Osteocyte (in vitro differentiated cells): ENCODE measurements around the gene KRTAP22-2. TPM values are rescaled to one million over a fixed set of nuclear protein-coding genes. Genes with fewer than 3 reads are reported as not detected.

Experiments
- DNase-seq: peaks from one replicate; pipeline ENCODE4 v3.0.0; 2021; ENCODE audit warnings: mixed read lengths; ENCODE audit not compliant: unreplicated experiment; ENCODE audit errors: extremely low spot score
- H3K27ac Mint-ChIP-seq: one replicate; pipeline ENCODE4 v1.8.0; 2021; ENCODE audit warnings: mild to moderate bottlenecking, mixed read lengths; ENCODE audit not compliant: unreplicated experiment
- H3K27me3 Mint-ChIP-seq: one replicate; pipeline ENCODE4 v1.8.0; 2021; ENCODE audit warnings: mixed read lengths; ENCODE audit not compliant: unreplicated experiment
- H3K36me3 Mint-ChIP-seq: one replicate; pipeline ENCODE4 v1.8.0; 2021; ENCODE audit warnings: mixed read lengths; ENCODE audit not compliant: unreplicated experiment
- H3K4me1 Mint-ChIP-seq: one replicate; pipeline ENCODE4 v1.8.0; 2021; ENCODE audit warnings: mixed read lengths; ENCODE audit not compliant: unreplicated experiment
- H3K4me3 Mint-ChIP-seq: one replicate; pipeline ENCODE4 v1.8.0; 2021; ENCODE audit warnings: mild to moderate bottlenecking, moderate library complexity, mixed read lengths; ENCODE audit not compliant: unreplicated experiment
- H3K9me3 Mint-ChIP-seq: one replicate; pipeline ENCODE4 v1.8.0; 2021; ENCODE audit warnings: mixed read lengths; ENCODE audit not compliant: unreplicated experiment
- total RNA-seq: library from RNA; stranded (reverse); gene quantifications from 2 replicates; pipeline ENCODE4 v1.2.1, GENCODE V29; 2021
- TF ChIP-seq, protein P1 (sequence below): fragments of 200-600 bp; sonication (generic); IDR thresholded peaks from 2 replicates; pipeline ENCODE4 v1.5.0; 2021; ENCODE audit warnings: antibody characterized with exemption, mild to moderate bottlenecking, moderate library complexity

Gene KRTAP22-2
- total RNA-seq, 1 donor from 2014 or later: not detected

GRCh38 chr21:30561264-30561895 lies 28.8 kb downstream of the KRTAP22-2 start, which contains the start of gene KRTAP19-7:
TSS of gene KRTAP19-7 (minus strand) at chr21:30561314. CDS start at chr21:30561289, 25 bp downstream.
- Mint-ChIP-seq H3K9me3 (peaks cover 7% of the 10 kb centered on the region), H3K27me3 (no peaks in the 10 kb centered on the region), H3K27ac (no peak within 1 kb of the TSS), H3K4me1 (no peaks in the 10 kb centered on the region), H3K4me3 (no peak within 1 kb of the TSS), H3K36me3 (no peaks in the 10 kb centered on the region)
- DNase-seq: no peak
- TF ChIP-seq, protein P1, sequence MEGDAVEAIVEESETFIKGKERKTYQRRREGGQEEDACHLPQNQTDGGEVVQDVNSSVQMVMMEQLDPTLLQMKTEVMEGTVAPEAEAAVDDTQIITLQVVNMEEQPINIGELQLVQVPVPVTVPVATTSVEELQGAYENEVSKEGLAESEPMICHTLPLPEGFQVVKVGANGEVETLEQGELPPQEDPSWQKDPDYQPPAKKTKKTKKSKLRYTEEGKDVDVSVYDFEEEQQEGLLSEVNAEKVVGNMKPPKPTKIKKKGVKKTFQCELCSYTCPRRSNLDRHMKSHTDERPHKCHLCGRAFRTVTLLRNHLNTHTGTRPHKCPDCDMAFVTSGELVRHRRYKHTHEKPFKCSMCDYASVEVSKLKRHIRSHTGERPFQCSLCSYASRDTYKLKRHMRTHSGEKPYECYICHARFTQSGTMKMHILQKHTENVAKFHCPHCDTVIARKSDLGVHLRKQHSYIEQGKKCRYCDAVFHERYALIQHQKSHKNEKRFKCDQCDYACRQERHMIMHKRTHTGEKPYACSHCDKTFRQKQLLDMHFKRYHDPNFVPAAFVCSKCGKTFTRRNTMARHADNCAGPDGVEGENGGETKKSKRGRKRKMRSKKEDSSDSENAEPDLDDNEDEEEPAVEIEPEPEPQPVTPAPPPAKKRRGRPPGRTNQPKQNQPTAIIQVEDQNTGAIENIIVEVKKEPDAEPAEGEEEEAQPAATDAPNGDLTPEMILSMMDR: no peak

GRCh38 chr21:30555095-30555494 lies 35.1 kb downstream of the KRTAP22-2 start:
- peaks cover 20% of the 10 kb centered on the region for H3K9me3 Mint-ChIP-seq
- H3K36me3 Mint-ChIP-seq: no peaks in the 10 kb centered on the region
- no peak for DNase-seq
- no peak overlapping the region for H3K27ac Mint-ChIP-seq
- no peaks in the 10 kb centered on the region for H3K27me3 Mint-ChIP-seq
- H3K4me3 Mint-ChIP-seq: no peak overlapping the region
- no peaks in the 10 kb centered on the region for H3K4me1 Mint-ChIP-seq
- TF ChIP-seq, protein P1: no peak

- H3K36me3 Mint-ChIP-seq: no peaks in the 10 kb centered on the region
- H3K27ac Mint-ChIP-seq: no peak overlapping the region
- no peaks in the 10 kb centered on the region for H3K4me1 Mint-ChIP-seq
- no peak for DNase-seq
- TF ChIP-seq, protein P1: no peak
- H3K9me3 Mint-ChIP-seq: peaks cover 13% of the 10 kb centered on the region
- no peaks in the 10 kb centered on the region for H3K27me3 Mint-ChIP-seq
- H3K4me3 Mint-ChIP-seq: no peak overlapping the region
These were observed 37.4 kb downstream of the KRTAP22-2 start for GRCh38 chr21:30552782-30553181.

GRCh38 chr21:30541764-30542163 lies 48.4 kb downstream of the KRTAP22-2 start, which contains the start of gene KRTAP19-6:
TSS of gene KRTAP19-6 (minus strand) at chr21:30541864. CDS start at chr21:30541833, 31 bp downstream.
- Mint-ChIP-seq H3K27ac (no peak within 1 kb of the TSS), H3K36me3 (no peaks in the 10 kb centered on the region), H3K4me3 (no peak within 1 kb of the TSS), H3K27me3 (no peaks in the 10 kb centered on the region), H3K4me1 (no peaks in the 10 kb centered on the region), H3K9me3 (no peaks in the 10 kb centered on the region)
- DNase-seq: no peak
- TF ChIP-seq, protein P1: no peak

Other genes with a start within 250 kb of the KRTAP22-2 start
- gene KRTAP23-1, start 241.8 kb downstream of the KRTAP22-2 start, total RNA-seq: not detected in 2 replicates
- gene KRTAP13-2, start 218.1 kb downstream of the KRTAP22-2 start, total RNA-seq: not detected in 2 replicates
- gene KRTAP13-1, start 194.4 kb downstream of the KRTAP22-2 start, total RNA-seq: not detected in 2 replicates
- not detected in 2 replicates for gene KRTAP13-3, start 164.5 kb downstream of the KRTAP22-2 start, total RNA-seq
- gene KRTAP13-4, start 160.2 kb downstream of the KRTAP22-2 start, total RNA-seq: not detected in 2 replicates
- gene KRTAP15-1, start 150.1 kb downstream of the KRTAP22-2 start, total RNA-seq: not detected in 2 replicates
- gene KRTAP19-1, start 110.0 kb downstream of the KRTAP22-2 start, total RNA-seq: not detected in 2 replicates
- gene KRTAP19-2, start 103.0 kb downstream of the KRTAP22-2 start, total RNA-seq: not detected in 2 replicates
- not detected in 2 replicates for gene KRTAP19-3, start 98.4 kb downstream of the KRTAP22-2 start, total RNA-seq
- gene KRTAP19-4, start 93.2 kb downstream of the KRTAP22-2 start, total RNA-seq: not detected in 2 replicates
- gene KRTAP19-5, start 88.3 kb downstream of the KRTAP22-2 start, total RNA-seq: not detected in 2 replicates
- gene KRTAP19-6, start 48.5 kb downstream of the KRTAP22-2 start, total RNA-seq: not detected in 2 replicates
- gene KRTAP19-7, start 29.1 kb downstream of the KRTAP22-2 start, total RNA-seq: not detected in 2 replicates
- not detected in 2 replicates for gene KRTAP6-3, start 2.0 kb upstream of the KRTAP22-2 start, total RNA-seq
- not detected in 2 replicates for gene KRTAP6-2, start 8.5 kb upstream of the KRTAP22-2 start, total RNA-seq
- gene KRTAP22-1, start 10.7 kb upstream of the KRTAP22-2 start, total RNA-seq: not detected in 2 replicates
- not detected in 2 replicates for gene KRTAP6-1, start 23.5 kb upstream of the KRTAP22-2 start, total RNA-seq
- gene KRTAP20-1, start 26.0 kb upstream of the KRTAP22-2 start, total RNA-seq: not detected in 2 replicates
- gene KRTAP20-4, start 30.2 kb upstream of the KRTAP22-2 start, total RNA-seq: not detected in 2 replicates
- gene KRTAP20-2, start 44.8 kb upstream of the KRTAP22-2 start, total RNA-seq: not detected in 2 replicates
- not detected in 2 replicates for gene KRTAP20-3, start 52.5 kb upstream of the KRTAP22-2 start, total RNA-seq
- gene KRTAP21-3, start 128.4 kb upstream of the KRTAP22-2 start, total RNA-seq: not detected in 2 replicates
- not detected in 2 replicates for gene KRTAP21-2, start 156.9 kb upstream of the KRTAP22-2 start, total RNA-seq
- not detected in 2 replicates for gene KRTAP21-1, start 165.0 kb upstream of the KRTAP22-2 start, total RNA-seq
- gene KRTAP8-1, start 222.9 kb upstream of the KRTAP22-2 start, total RNA-seq: not detected in 2 replicates
- not detected in 2 replicates for gene KRTAP7-1, start 239.4 kb upstream of the KRTAP22-2 start, total RNA-seq